HFFc6 (cell line): ENCODE results near the gene PLA2G10. TPM values are rescaled to one million over a fixed set of nuclear protein-coding genes. Genes with fewer than 3 reads are reported as not detected.
"Not testable (repeated sequence)": the region's sequence is repeated elsewhere in the genome, so short reads cannot be mapped to it uniquely, and the experiment has no call there.

Experiments
- DNase-seq: peaks from one replicate; pipeline ENCODE4 v3.0.0-alpha.2; 2018
- H3K27ac Mint-ChIP-seq: 2 replicates; pipeline ENCODE4 v1.8.0; 2020; ENCODE audit warnings: mild to moderate bottlenecking, mixed read lengths
- H3K27me3 Mint-ChIP-seq: 2 replicates; pipeline ENCODE4 v1.8.0; 2021; ENCODE audit warnings: mild to moderate bottlenecking, moderate library complexity, mixed read lengths; ENCODE audit not compliant: insufficient read depth
- H3K36me3 Mint-ChIP-seq: 2 replicates; pipeline ENCODE4 v1.8.0; 2021; ENCODE audit warnings: low read depth, mixed read lengths
- H3K4me1 Mint-ChIP-seq: 2 replicates; pipeline ENCODE4 v1.8.0; 2020; ENCODE audit warnings: low read depth, mixed read lengths
- H3K4me3 Mint-ChIP-seq: 2 replicates; pipeline ENCODE4 v1.8.0; 2020; ENCODE audit warnings: mild to moderate bottlenecking, moderate library complexity, mixed read lengths
- H3K9me3 Mint-ChIP-seq: 2 replicates; pipeline ENCODE4 v1.8.0; 2020; ENCODE audit warnings: mild to moderate bottlenecking, mixed read lengths
- total RNA-seq, 6 experiments: library from RNA; stranded (reverse); fragmentation: NEBNext Ultra II Directional; extraction: Animal tissue kit (Norgen Biotek cat#: 25700); gene quantifications; 2 replicates in 1 of 6; 3 replicates in 5 of 6; pipeline ENCODE4 v1.2.3, GENCODE V29; 2021
- TF ChIP-seq, protein P1 (sequence below): fragments of 200-600 bp; sonication (generic); IDR thresholded peaks from 2 replicates; pipeline ENCODE4 v1.5.0; 2021; ENCODE audit warnings: antibody characterized with exemption, mild to moderate bottlenecking

PLA2G10 gene
- total RNA-seq, 6 experiments from 2014 or later, result not detected

DNA sequence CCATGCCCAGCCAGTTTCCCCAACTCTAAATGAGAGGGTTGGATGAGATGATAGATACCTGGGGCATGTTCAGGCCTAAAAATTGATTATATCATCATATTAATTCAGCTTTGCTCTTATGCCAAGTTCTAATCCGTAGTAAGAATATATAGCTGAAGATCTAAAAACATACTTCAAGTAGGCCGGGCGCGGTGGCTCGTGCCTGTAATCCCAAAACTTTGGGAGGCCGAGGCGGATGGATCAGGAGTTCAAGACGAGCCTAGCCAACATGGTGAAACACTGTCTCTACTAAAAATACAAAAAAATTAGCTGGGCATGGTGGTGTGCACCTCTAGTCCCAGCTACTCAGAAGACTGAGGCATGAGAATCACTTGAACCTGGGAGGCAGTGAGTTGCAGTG, 12.0 kb downstream of the PLA2G10 start:
- H3K4me3 Mint-ChIP-seq, result no peak overlapping the region
- TF ChIP-seq, protein P1, sequence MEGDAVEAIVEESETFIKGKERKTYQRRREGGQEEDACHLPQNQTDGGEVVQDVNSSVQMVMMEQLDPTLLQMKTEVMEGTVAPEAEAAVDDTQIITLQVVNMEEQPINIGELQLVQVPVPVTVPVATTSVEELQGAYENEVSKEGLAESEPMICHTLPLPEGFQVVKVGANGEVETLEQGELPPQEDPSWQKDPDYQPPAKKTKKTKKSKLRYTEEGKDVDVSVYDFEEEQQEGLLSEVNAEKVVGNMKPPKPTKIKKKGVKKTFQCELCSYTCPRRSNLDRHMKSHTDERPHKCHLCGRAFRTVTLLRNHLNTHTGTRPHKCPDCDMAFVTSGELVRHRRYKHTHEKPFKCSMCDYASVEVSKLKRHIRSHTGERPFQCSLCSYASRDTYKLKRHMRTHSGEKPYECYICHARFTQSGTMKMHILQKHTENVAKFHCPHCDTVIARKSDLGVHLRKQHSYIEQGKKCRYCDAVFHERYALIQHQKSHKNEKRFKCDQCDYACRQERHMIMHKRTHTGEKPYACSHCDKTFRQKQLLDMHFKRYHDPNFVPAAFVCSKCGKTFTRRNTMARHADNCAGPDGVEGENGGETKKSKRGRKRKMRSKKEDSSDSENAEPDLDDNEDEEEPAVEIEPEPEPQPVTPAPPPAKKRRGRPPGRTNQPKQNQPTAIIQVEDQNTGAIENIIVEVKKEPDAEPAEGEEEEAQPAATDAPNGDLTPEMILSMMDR, result no peak
- peaks cover 6% of the 10 kb centered on the region; the same call in 1 of the 2 replicates for H3K27me3 Mint-ChIP-seq
- no peaks in the 10 kb centered on the region for H3K36me3 Mint-ChIP-seq
- DNase-seq, result no peak
- no peak overlapping the region for H3K27ac Mint-ChIP-seq
- H3K9me3 Mint-ChIP-seq, result no peaks in the 10 kb centered on the region
- no peaks in the 10 kb centered on the region for H3K4me1 Mint-ChIP-seq

- Mint-ChIP-seq H3K27me3 (peaks cover 6% of the 10 kb centered on the region), H3K9me3 (no peaks in the 10 kb centered on the region), H3K36me3 (no peaks in the 10 kb centered on the region), H3K27ac (no peak overlapping the region), H3K4me3 (no peak overlapping the region), H3K4me1 (no peaks in the 10 kb centered on the region)
- TF ChIP-seq, protein P1, result no peak
- no peak for DNase-seq
These were observed 13.0 kb downstream of the PLA2G10 start for GRCh38 chr16:14681115-14681514.

GRCh38 chr16:14680396-14680795, 13.7 kb downstream of the PLA2G10 start:
- H3K9me3 Mint-ChIP-seq, H3K4me3 Mint-ChIP-seq, H3K27me3 Mint-ChIP-seq, H3K27ac Mint-ChIP-seq, H3K4me1 Mint-ChIP-seq, H3K36me3 Mint-ChIP-seq, DNase-seq: not testable (repeated sequence)

- H3K9me3 Mint-ChIP-seq, result no peaks in the 10 kb centered on the region
- H3K27ac Mint-ChIP-seq, result no peak overlapping the region
- no peaks in the 10 kb centered on the region for H3K36me3 Mint-ChIP-seq
- DNase-seq, result no peak
- H3K27me3 Mint-ChIP-seq, result peaks cover 3% of the 10 kb centered on the region
- H3K4me1 Mint-ChIP-seq, result peaks cover 9% of the 10 kb centered on the region
- TF ChIP-seq, protein P1, result no peak
- no peak overlapping the region for H3K4me3 Mint-ChIP-seq
These were observed 15.2 kb downstream of the PLA2G10 start for GRCh38 chr16:14678748-14679497.

- no peak for DNase-seq
- TF ChIP-seq, protein P1, result no peak
- H3K36me3 Mint-ChIP-seq, result no peaks in the 10 kb centered on the region
- H3K27ac Mint-ChIP-seq, result no peak overlapping the region
- no peak overlapping the region for H3K4me3 Mint-ChIP-seq
- peaks cover 9% of the 10 kb centered on the region for H3K4me1 Mint-ChIP-seq
- H3K27me3 Mint-ChIP-seq, result peaks cover 3% of the 10 kb centered on the region
- no peaks in the 10 kb centered on the region for H3K9me3 Mint-ChIP-seq
These were observed 16.5 kb downstream of the PLA2G10 start for GRCh38 chr16:14677627-14678026.

- peaks cover 9% of the 10 kb centered on the region for H3K4me1 Mint-ChIP-seq
- no peaks in the 10 kb centered on the region for H3K9me3 Mint-ChIP-seq
These were observed 17.5 kb downstream of the PLA2G10 start for GRCh38 chr16:14676633-14677032.

More at GRCh38 chr16:14676633-14677032, 17.5 kb downstream of the PLA2G10 start:
- Mint-ChIP-seq H3K36me3 (no peaks in the 10 kb centered on the region), H3K4me3 (no peak overlapping the region), H3K27me3 (peaks cover 3% of the 10 kb centered on the region), H3K27ac (no peak overlapping the region)
- no peak for DNase-seq
- TF ChIP-seq, protein P1, result no peak
